HepG2 (cell line): Measurements from ENCODE around the gene TOP1. TPM values are rescaled to one million over a fixed set of nuclear protein-coding genes. Genes with fewer than 3 reads are reported as not detected.

ENCODE experiments used
- BHLHE40 ChIP-seq: IDR thresholded peaks from 2 replicates; pipeline ENCODE4 v1.6.1; 2011; ENCODE audit warnings: low read length, improper control_type of control experiment
- FOXO1 ChIP-seq: sonication (generic); formaldehyde crosslinking; IDR thresholded peaks from 2 replicates; pipeline ENCODE4 v1.4.0; 2020; ENCODE audit warnings: missing genetic modification reagents
- ISX ChIP-seq: sonication (generic); formaldehyde crosslinking; conservative IDR thresholded peaks from 2 replicates; pipeline ENCODE4 v1.5.0; 2020; ENCODE audit warnings: missing genetic modification reagents
- PHF8 ChIP-seq: sonication (generic); formaldehyde crosslinking; IDR thresholded peaks from 2 replicates; pipeline ENCODE4 v1.5.0; 2020; ENCODE audit warnings: missing genetic modification reagents
- SIX1 ChIP-seq: sonication (generic); formaldehyde crosslinking; IDR thresholded peaks from 2 replicates; pipeline ENCODE4 v1.4.0; 2020; ENCODE audit warnings: missing genetic modification reagents, borderline replicate concordance
- SRF ChIP-seq: IDR thresholded peaks from 2 replicates; pipeline ENCODE4 v1.6.1; 2011; ENCODE audit warnings: mild to moderate bottlenecking, low read depth, low read length, moderate library complexity
- TBX2 ChIP-seq: sonication (generic); formaldehyde crosslinking; IDR thresholded peaks from 2 replicates; pipeline ENCODE4 v1.5.0; 2020; ENCODE audit warnings: missing genetic modification reagents, mild to moderate bottlenecking, borderline replicate concordance
- ZFY ChIP-seq: sonication (generic); formaldehyde crosslinking; IDR thresholded peaks from 2 replicates; pipeline ENCODE4 v1.4.0; 2020; ENCODE audit warnings: missing genetic modification reagents
- ZNF180 ChIP-seq: sonication (generic); formaldehyde crosslinking; IDR thresholded peaks from 2 replicates; pipeline ENCODE4 v1.4.0; 2020; ENCODE audit warnings: low read depth, missing genetic modification reagents, borderline replicate concordance
- ZNF230 ChIP-seq: sonication (generic); formaldehyde crosslinking; IDR thresholded peaks from 2 replicates; pipeline ENCODE4 v1.4.0; 2020; ENCODE audit warnings: mild to moderate bottlenecking, missing genetic modification reagents
- ZNF441 ChIP-seq: sonication (generic); formaldehyde crosslinking; IDR thresholded peaks from 2 replicates; pipeline ENCODE4 v1.7.0; 2021; ENCODE audit warnings: missing genetic modification reagents, borderline replicate concordance
- ZNF615 ChIP-seq: sonication (generic); formaldehyde crosslinking; IDR thresholded peaks from 2 replicates; pipeline ENCODE4 v1.5.0; 2020; ENCODE audit warnings: mild to moderate bottlenecking, missing genetic modification reagents, borderline replicate concordance
- ZNF850 ChIP-seq: sonication (generic); formaldehyde crosslinking; conservative IDR thresholded peaks from 2 replicates; pipeline ENCODE4 v1.9.0; 2021; ENCODE audit warnings: mild to moderate bottlenecking, missing genetic modification reagents
- polyA plus RNA-seq, 8 experiments: library from polyadenylated mRNA; depleted of rRNA in 3 of 8; stranded (reverse) in 7 of 8; unstranded in 1 of 8; fragments of >200 nt; fragmentation: Illumina TruSeq in 4 of 8; extraction: Trizol in 4 of 8; gene quantifications; 2 replicates each; pipeline versions ENCODE4 v1.2.1 to v1.2.3, GENCODE V29; 2011 to 2016; ENCODE audit warnings: low read depth in 4 of 8, missing spikeins in 1 of 8, mixed read lengths in 1 of 8; ENCODE audit not compliant: insufficient read depth in 1 of 8
- total RNA-seq, 5 experiments: library from RNA; depleted of rRNA; stranded (reverse); fragments of >200 nt; fragmentation: Illumina TruSeq; extraction: Trizol; gene quantifications; 2 replicates each; pipeline ENCODE4 v1.2.3, GENCODE V29; 2016; ENCODE audit warnings: low read depth in 1 of 5
- TF ChIP-seq, protein P1 (sequence below): sonication (generic); formaldehyde crosslinking; IDR thresholded peaks from 2 replicates; pipeline ENCODE4 v1.4.0; 2020; ENCODE audit warnings: missing genetic modification reagents, low read depth, mild to moderate bottlenecking, borderline replicate concordance
- TF ChIP-seq, protein P2 (sequence below): sonication (generic); formaldehyde crosslinking; IDR thresholded peaks from 2 replicates; pipeline ENCODE4 v1.5.1; 2020; ENCODE audit warnings: missing genetic modification reagents, mild to moderate bottlenecking, borderline replicate concordance
- TF ChIP-seq, protein P3 (sequence below): sonication (generic); formaldehyde crosslinking; IDR thresholded peaks from 2 replicates; pipeline ENCODE4 v1.4.0; 2020; ENCODE audit warnings: mild to moderate bottlenecking, missing genetic modification reagents, borderline replicate concordance
- TF ChIP-seq, protein P4 (sequence below): sonication (generic); formaldehyde crosslinking; IDR thresholded peaks from 2 replicates; pipeline ENCODE4 v1.4.0; 2020; ENCODE audit warnings: missing genetic modification reagents
- TF ChIP-seq, protein P5 (sequence below): sonication (generic); formaldehyde crosslinking; IDR thresholded peaks from 2 replicates; pipeline ENCODE4 v1.5.1; 2020; ENCODE audit warnings: missing genetic modification reagents, mild to moderate bottlenecking, borderline replicate concordance

The TOP1 gene
- total and polyA plus RNA-seq, 2 of the 13 experiments (the other 11 are each of a cell fraction or from before 2014, with no cell fraction given): 10.2 to 19.4 TPM

DNA sequence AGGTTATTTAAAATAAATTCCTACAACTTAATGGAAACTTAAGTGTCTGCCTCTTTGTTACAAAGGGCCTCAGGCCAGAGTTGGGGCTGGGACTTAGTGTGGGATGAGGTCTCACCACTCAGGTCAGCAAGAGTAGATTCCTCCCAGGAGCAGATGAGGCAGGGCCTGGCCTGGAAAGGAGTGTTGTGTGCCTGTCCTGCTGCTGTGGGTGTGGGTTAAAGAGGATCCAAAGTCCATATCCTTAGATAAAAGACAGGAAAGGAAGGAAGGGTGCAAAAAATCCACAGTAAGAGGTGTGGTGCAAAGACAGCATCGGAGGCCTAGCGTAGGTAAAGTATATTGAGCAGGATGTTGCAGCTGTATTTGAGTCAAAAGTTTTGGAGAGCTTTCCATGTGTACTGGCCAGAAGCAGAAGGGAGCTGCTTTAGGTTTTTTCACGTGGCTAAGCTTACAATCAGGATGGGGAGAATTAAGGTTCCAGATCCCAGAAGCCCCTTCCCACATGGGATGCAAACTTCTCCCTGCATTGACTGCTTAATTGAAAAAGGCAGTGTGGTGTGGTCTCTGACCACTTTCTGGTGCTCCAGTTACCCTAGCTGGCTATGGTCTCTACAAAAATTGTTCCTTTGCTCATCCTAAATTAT, 96.0 kb downstream of the TOP1 start (continued):
- no peak for TF ChIP-seq ISX (CRISPR knock-in tag)
- TF ChIP-seq ZNF441 (CRISPR knock-in tag): no peak
- TF ChIP-seq, protein P1, sequence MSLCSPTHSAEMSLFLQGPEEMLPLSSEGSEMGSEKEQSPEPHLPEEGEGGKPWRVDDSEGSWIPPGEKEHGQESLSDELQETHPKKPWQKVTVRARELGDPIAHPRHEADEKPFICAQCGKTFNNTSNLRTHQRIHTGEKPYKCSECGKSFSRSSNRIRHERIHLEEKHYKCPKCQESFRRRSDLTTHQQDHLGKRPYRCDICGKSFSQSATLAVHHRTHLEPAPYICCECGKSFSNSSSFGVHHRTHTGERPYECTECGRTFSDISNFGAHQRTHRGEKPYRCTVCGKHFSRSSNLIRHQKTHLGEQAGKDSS (CRISPR knock-in tag): no peak; the same call in 1 of the 2 replicates
- no peak for TF ChIP-seq FOXO1
- TF ChIP-seq, protein P2, sequence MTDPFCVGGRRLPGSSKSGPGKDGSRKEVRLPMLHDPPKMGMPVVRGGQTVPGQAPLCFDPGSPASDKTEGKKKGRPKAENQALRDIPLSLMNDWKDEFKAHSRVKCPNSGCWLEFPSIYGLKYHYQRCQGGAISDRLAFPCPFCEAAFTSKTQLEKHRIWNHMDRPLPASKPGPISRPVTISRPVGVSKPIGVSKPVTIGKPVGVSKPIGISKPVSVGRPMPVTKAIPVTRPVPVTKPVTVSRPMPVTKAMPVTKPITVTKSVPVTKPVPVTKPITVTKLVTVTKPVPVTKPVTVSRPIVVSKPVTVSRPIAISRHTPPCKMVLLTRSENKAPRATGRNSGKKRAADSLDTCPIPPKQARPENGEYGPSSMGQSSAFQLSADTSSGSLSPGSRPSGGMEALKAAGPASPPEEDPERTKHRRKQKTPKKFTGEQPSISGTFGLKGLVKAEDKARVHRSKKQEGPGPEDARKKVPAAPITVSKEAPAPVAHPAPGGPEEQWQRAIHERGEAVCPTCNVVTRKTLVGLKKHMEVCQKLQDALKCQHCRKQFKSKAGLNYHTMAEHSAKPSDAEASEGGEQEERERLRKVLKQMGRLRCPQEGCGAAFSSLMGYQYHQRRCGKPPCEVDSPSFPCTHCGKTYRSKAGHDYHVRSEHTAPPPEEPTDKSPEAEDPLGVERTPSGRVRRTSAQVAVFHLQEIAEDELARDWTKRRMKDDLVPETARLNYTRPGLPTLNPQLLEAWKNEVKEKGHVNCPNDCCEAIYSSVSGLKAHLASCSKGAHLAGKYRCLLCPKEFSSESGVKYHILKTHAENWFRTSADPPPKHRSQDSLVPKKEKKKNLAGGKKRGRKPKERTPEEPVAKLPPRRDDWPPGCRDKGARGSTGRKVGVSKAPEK (CRISPR knock-in tag): no peak
- no peak for TF ChIP-seq ZNF615 (CRISPR knock-in tag)
- TF ChIP-seq SIX1: no peak
- no peak for TF ChIP-seq PHF8 (CRISPR knock-in tag)
- TF ChIP-seq TBX2 (CRISPR knock-in tag): peak; percentile 24; the same call in 1 of the 2 replicates
- TF ChIP-seq, protein P3, sequence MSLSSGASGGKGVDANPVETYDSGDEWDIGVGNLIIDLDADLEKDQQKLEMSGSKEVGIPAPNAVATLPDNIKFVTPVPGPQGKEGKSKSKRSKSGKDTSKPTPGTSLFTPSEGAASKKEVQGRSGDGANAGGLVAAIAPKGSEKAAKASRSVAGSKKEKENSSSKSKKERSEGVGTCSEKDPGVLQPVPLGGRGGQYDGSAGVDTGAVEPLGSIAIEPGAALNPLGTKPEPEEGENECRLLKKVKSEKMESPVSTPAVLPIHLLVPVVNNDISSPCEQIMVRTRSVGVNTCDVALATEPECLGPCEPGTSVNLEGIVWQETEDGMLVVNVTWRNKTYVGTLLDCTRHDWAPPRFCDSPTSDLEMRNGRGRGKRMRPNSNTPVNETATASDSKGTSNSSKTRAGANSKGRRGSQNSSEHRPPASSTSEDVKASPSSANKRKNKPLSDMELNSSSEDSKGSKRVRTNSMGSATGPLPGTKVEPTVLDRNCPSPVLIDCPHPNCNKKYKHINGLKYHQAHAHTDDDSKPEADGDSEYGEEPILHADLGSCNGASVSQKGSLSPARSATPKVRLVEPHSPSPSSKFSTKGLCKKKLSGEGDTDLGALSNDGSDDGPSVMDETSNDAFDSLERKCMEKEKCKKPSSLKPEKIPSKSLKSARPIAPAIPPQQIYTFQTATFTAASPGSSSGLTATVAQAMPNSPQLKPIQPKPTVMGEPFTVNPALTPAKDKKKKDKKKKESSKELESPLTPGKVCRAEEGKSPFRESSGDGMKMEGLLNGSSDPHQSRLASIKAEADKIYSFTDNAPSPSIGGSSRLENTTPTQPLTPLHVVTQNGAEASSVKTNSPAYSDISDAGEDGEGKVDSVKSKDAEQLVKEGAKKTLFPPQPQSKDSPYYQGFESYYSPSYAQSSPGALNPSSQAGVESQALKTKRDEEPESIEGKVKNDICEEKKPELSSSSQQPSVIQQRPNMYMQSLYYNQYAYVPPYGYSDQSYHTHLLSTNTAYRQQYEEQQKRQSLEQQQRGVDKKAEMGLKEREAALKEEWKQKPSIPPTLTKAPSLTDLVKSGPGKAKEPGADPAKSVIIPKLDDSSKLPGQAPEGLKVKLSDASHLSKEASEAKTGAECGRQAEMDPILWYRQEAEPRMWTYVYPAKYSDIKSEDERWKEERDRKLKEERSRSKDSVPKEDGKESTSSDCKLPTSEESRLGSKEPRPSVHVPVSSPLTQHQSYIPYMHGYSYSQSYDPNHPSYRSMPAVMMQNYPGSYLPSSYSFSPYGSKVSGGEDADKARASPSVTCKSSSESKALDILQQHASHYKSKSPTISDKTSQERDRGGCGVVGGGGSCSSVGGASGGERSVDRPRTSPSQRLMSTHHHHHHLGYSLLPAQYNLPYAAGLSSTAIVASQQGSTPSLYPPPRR (CRISPR knock-in tag): no peak
- TF ChIP-seq ZNF180: no peak
- TF ChIP-seq, protein P4, sequence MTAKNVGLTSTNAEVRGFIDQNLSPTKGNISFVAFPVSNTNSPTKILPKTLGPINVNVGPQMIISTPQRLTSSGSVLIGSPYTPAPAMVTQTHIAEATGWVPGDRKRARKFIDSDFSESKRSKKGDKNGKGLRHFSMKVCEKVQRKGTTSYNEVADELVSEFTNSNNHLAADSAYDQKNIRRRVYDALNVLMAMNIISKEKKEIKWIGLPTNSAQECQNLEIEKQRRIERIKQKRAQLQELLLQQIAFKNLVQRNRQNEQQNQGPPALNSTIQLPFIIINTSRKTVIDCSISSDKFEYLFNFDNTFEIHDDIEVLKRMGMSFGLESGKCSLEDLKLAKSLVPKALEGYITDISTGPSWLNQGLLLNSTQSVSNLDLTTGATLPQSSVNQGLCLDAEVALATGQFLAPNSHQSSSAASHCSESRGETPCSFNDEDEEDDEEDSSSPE (CRISPR knock-in tag): no peak
- TF ChIP-seq ZFY: 0 out of 2 replicates have a peak, but pooled peaks have one; percentile 21
- TF ChIP-seq ZNF850 (CRISPR knock-in tag): no peak
- TF ChIP-seq BHLHE40: no peak
- TF ChIP-seq, protein P5, sequence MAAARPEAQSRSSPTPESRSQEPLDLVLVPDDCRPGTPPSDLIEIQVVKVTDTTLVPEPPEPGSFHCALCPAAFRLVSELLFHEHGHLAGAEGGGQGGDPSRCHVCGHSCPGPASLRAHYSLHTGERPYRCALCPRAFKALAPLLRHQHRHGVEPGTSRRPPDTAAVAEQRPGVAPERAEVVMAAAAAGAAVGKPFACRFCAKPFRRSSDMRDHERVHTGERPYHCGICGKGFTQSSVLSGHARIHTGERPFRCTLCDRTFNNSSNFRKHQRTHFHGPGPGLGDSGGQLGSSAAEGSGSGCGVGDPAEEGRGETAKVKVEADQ (CRISPR knock-in tag): no peak
- no peak for TF ChIP-seq SRF
- TF ChIP-seq ZNF230: peak; percentile 75; the same call in 1 of the 2 replicates
